H9 (cell line): ENCODE data around the gene PLXNA4. TPM values are rescaled to one million over a fixed set of nuclear protein-coding genes. Genes with fewer than 3 reads are reported as not detected.

Experiments
- DNase-seq: peaks from one replicate; pipeline ENCODE4 v3.0.0-alpha.2; 2017
- H2AFZ ChIP-seq: one replicate; pipeline ENCODE4 v1.6.1; 2013; ENCODE audit warnings: mild to moderate bottlenecking, low read length, control low read depth, moderate library complexity
- H2AK5ac ChIP-seq: 2 replicates; pipeline ENCODE4 v1.6.1; 2013; ENCODE audit warnings: low read length, control low read depth, mixed read lengths; ENCODE audit not compliant: insufficient read length
- H2BK120ac ChIP-seq: one replicate; pipeline ENCODE4 v1.6.1; 2013; ENCODE audit warnings: low read depth, mild to moderate bottlenecking, low read length, control low read depth, inconsistent platforms; ENCODE audit not compliant: poor library complexity, severe bottlenecking
- H2BK12ac ChIP-seq: 2 replicates; pipeline ENCODE4 v1.6.1; 2013; ENCODE audit warnings: low read length, control low read depth, mixed read lengths, low read depth; ENCODE audit not compliant: insufficient read length
- H2BK15ac ChIP-seq: 2 replicates; pipeline ENCODE4 v1.6.1; 2013; ENCODE audit warnings: low read depth, low read length, control low read depth
- H2BK20ac ChIP-seq: one replicate; pipeline ENCODE4 v1.6.1; 2013; ENCODE audit warnings: low read depth, mild to moderate bottlenecking, low read length, control low read depth, inconsistent platforms; ENCODE audit not compliant: poor library complexity, severe bottlenecking
- H2BK5ac ChIP-seq: 2 replicates; pipeline ENCODE4 v1.6.1; 2013; ENCODE audit warnings: low read length, control low read depth, mixed read lengths; ENCODE audit not compliant: insufficient read length
- H3K14ac ChIP-seq: 2 replicates; pipeline ENCODE4 v1.6.1; 2013; ENCODE audit warnings: low read length, control low read depth; ENCODE audit not compliant: insufficient read depth
- H3K18ac ChIP-seq: 2 replicates; pipeline ENCODE4 v1.6.1; 2013; ENCODE audit warnings: low read depth, mild to moderate bottlenecking, mixed read lengths, low read length, control low read depth; ENCODE audit not compliant: insufficient read length
- H3K23ac ChIP-seq: 2 replicates; pipeline ENCODE4 v1.6.1; 2013; ENCODE audit warnings: low read length, control low read depth, mixed read lengths, low read depth; ENCODE audit not compliant: insufficient read length
- H3K23me2 ChIP-seq: 2 replicates; pipeline ENCODE4 v1.6.1; 2013; ENCODE audit warnings: low read depth, mild to moderate bottlenecking, mixed read lengths, low read length, control low read depth; ENCODE audit not compliant: insufficient read length, poor library complexity, severe bottlenecking
- H3K27ac ChIP-seq: 2 replicates; pipeline ENCODE4 v1.5.1; 2013; ENCODE audit warnings: low read length, control low read depth, mixed read lengths, low read depth; ENCODE audit not compliant: insufficient read length
- H3K27me3 ChIP-seq: 2 replicates; pipeline ENCODE4 v1.6.1; 2013; ENCODE audit warnings: low read length, control low read depth, inconsistent platforms; ENCODE audit not compliant: insufficient read depth
- H3K4ac ChIP-seq: 2 replicates; pipeline ENCODE4 v1.6.1; 2013; ENCODE audit warnings: low read depth, mild to moderate bottlenecking, control low read depth, inconsistent platforms, low read length, moderate library complexity
- H3K4me1 ChIP-seq: 2 replicates; pipeline ENCODE4 v1.6.1; 2013; ENCODE audit warnings: low read length, control low read depth, inconsistent platforms; ENCODE audit not compliant: insufficient read depth
- H3K4me2 ChIP-seq: 2 replicates; pipeline ENCODE4 v1.6.1; 2013; ENCODE audit warnings: low read length, control low read depth, mixed read lengths; ENCODE audit not compliant: insufficient read length, insufficient read depth
- H3K56ac ChIP-seq: 2 replicates; pipeline ENCODE4 v1.6.1; 2013; ENCODE audit warnings: low read depth, mild to moderate bottlenecking, mixed read lengths, low read length, control low read depth; ENCODE audit not compliant: insufficient read length
- H3K79me1 ChIP-seq: 2 replicates; pipeline ENCODE4 v1.6.1; 2013; ENCODE audit warnings: low read depth, mild to moderate bottlenecking, moderate library complexity, low read length, control low read depth, inconsistent platforms; ENCODE audit not compliant: insufficient read depth, poor library complexity, severe bottlenecking
- H3K79me2 ChIP-seq: 2 replicates; pipeline ENCODE4 v1.6.1; 2013; ENCODE audit warnings: low read length, control low read depth, inconsistent platforms; ENCODE audit not compliant: insufficient read depth
- H3K9ac ChIP-seq: 2 replicates; pipeline ENCODE4 v1.6.1; 2013; ENCODE audit warnings: low read length, control low read depth, mixed read lengths; ENCODE audit not compliant: insufficient read length; ENCODE audit errors: extremely low read depth
- H3K9me3 ChIP-seq: one replicate; pipeline ENCODE4 v1.6.1; 2013; ENCODE audit warnings: low read depth, low read length, inconsistent platforms; ENCODE audit not compliant: control insufficient read depth
- H3T11ph ChIP-seq: one replicate; pipeline ENCODE4 v1.6.1; 2013; ENCODE audit warnings: mild to moderate bottlenecking, low read length, control low read depth, inconsistent platforms
- H4K20me1 ChIP-seq: one replicate; pipeline ENCODE4 v1.6.1; 2013; ENCODE audit not compliant: control insufficient read depth, insufficient read length, insufficient read depth
- H4K5ac ChIP-seq: 2 replicates; pipeline ENCODE4 v1.6.1; 2013; ENCODE audit warnings: low read depth, mild to moderate bottlenecking, mixed read lengths, low read length, control low read depth; ENCODE audit not compliant: insufficient read length
- H4K8ac ChIP-seq: replicated peaks from 2 replicates; pipeline ENCODE4 v1.6.1; 2013; ENCODE audit warnings: low read length, control low read depth, mixed read lengths, low read depth; ENCODE audit not compliant: insufficient read length
- H4K91ac ChIP-seq: 2 replicates; pipeline ENCODE4 v1.6.1; 2013; ENCODE audit warnings: low read depth, mild to moderate bottlenecking, moderate library complexity, mixed read lengths, low read length, control low read depth; ENCODE audit not compliant: insufficient read length
- H3K27ac Mint-ChIP-seq, 3 experiments: 2 replicates in 2 of 3; 3 replicates in 1 of 3; pipeline ENCODE4 v1.8.0; 2020 to 2021; ENCODE audit warnings: mixed read lengths in 3 of 3, mild to moderate bottlenecking in 1 of 3, moderate library complexity in 1 of 3
- H3K27me3 Mint-ChIP-seq: 2 replicates; pipeline ENCODE4 v1.8.0; 2021; ENCODE audit warnings: low read depth, mild to moderate bottlenecking, moderate library complexity, mixed read lengths
- H3K36me3 Mint-ChIP-seq, 3 experiments: 2 replicates in 2 of 3; 3 replicates in 1 of 3; pipeline ENCODE4 v1.8.0; 2020 to 2021; ENCODE audit warnings: low read depth in 3 of 3, mixed read lengths in 3 of 3; ENCODE audit not compliant: insufficient read depth in 1 of 3
- H3K4me1 Mint-ChIP-seq, 2 experiments: 2 replicates each; pipeline ENCODE4 v1.8.0; 2020; ENCODE audit warnings: mixed read lengths in 2 of 2
- H3K4me3 Mint-ChIP-seq, 2 experiments: 2 replicates in 1 of 2; 3 replicates in 1 of 2; pipeline ENCODE4 v1.8.0; 2020 to 2021; ENCODE audit warnings: mild to moderate bottlenecking in 2 of 2, mixed read lengths in 2 of 2, moderate library complexity in 1 of 2
- H3K9me3 Mint-ChIP-seq, 2 experiments: 2 replicates in 1 of 2; 3 replicates in 1 of 2; pipeline ENCODE4 v1.8.0; 2020; ENCODE audit warnings: mild to moderate bottlenecking in 2 of 2, mixed read lengths in 2 of 2, moderate library complexity in 1 of 2
- WGBS: extraction: QIAGEN DNeasy Blood & Tissue Kit; methylation state at CpG from one replicate; pipeline ENCODE4 v1.1.7; 2013; ENCODE audit warnings: missing lambda C conversion rate, low lambda C conversion rate, mixed read lengths; ENCODE audit not compliant: insufficient read length; ENCODE audit errors: extremely low coverage; 5-methylcytosine and 5-hydroxymethylcytosine counted together
- total RNA-seq: library from RNA; stranded (reverse); gene quantifications from 2 replicates; pipeline ENCODE4 v1.2.1, GENCODE V29; 2021
- TF ChIP-seq, protein P1 (sequence below): fragments of 200-600 bp; sonication (generic); conservative IDR thresholded peaks from 3 replicates; pipeline ENCODE4 v1.8.0; 2021; ENCODE audit warnings: antibody characterized with exemption, mild to moderate bottlenecking

Gene PLXNA4
- total RNA-seq, 1 experiment from 2014 or later, result 0.35 TPM

DNA sequence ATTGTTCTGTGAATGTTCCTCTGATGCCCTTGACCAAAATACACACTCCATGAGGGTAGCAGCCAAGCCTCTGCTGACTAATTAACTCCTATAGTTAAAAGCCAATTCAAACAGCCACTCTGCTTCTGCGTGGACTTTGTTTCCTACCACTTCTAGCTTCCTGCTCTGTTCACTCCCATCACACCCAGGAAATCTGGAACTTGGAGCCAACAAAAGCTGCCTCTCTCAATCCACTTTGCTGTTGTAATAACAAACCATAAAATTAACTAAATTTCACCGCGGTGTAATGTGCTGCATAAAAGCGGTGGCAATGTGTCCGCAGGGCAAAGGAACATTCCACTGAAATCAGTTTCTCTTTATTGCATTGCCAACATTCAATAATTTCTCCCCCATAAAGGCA, 239.5 kb downstream of the PLXNA4 start:
- no peak overlapping the region for H4K5ac ChIP-seq

More for the DNA sequence above, 239.5 kb downstream of the PLXNA4 start:
- Histone ChIP-seq H4K20me1 (no peaks in the 10 kb centered on the region), H3T11ph (no peak overlapping the region), H3K27me3 (no peaks in the 10 kb centered on the region), H2BK20ac (no peak overlapping the region), H2AK5ac (no peak overlapping the region), H3K79me1 (no peaks in the 10 kb centered on the region), H2BK12ac (no peak overlapping the region), H4K91ac (no peak overlapping the region), H3K4ac (no peak overlapping the region), H3K9me3 (no peaks in the 10 kb centered on the region), H2AFZ (no peak overlapping the region), H2BK120ac (no peak overlapping the region), H3K4me1 (no peaks in the 10 kb centered on the region), H3K23me2 (no peaks in the 10 kb centered on the region), H4K8ac (no peak overlapping the region), H3K27ac (no peak overlapping the region), H2BK5ac (no peak overlapping the region), H3K23ac (no peak overlapping the region), H3K4me2 (no peak overlapping the region), H3K18ac (no peak overlapping the region), H3K14ac (no peak overlapping the region), H3K56ac (no peak overlapping the region), H3K79me2 (no peaks in the 10 kb centered on the region), H3K9ac (no peak overlapping the region), H2BK15ac (no peak overlapping the region)
- TF ChIP-seq, protein P1, sequence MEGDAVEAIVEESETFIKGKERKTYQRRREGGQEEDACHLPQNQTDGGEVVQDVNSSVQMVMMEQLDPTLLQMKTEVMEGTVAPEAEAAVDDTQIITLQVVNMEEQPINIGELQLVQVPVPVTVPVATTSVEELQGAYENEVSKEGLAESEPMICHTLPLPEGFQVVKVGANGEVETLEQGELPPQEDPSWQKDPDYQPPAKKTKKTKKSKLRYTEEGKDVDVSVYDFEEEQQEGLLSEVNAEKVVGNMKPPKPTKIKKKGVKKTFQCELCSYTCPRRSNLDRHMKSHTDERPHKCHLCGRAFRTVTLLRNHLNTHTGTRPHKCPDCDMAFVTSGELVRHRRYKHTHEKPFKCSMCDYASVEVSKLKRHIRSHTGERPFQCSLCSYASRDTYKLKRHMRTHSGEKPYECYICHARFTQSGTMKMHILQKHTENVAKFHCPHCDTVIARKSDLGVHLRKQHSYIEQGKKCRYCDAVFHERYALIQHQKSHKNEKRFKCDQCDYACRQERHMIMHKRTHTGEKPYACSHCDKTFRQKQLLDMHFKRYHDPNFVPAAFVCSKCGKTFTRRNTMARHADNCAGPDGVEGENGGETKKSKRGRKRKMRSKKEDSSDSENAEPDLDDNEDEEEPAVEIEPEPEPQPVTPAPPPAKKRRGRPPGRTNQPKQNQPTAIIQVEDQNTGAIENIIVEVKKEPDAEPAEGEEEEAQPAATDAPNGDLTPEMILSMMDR, result no peak
- whole genome bisulfite sequencing, result no CpG with 5 or more reads among the region's 5 CpGs
- DNase-seq, result no peak
- Mint-ChIP-seq H3K9me3 (no peaks in the 10 kb centered on the region), H3K27me3 (peaks cover 16% of the 10 kb centered on the region), H3K4me1 (no peaks in the 10 kb centered on the region; a peak in 1 of 4 replicates), H3K36me3 (no peaks in the 10 kb centered on the region), H3K4me3 (no peak overlapping the region), H3K27ac (no peak overlapping the region)
